GM19452 (cell line): ENCODE results near the gene PLXNC1.

ENCODE experiments used
- ATAC-seq: cut with Tn5 transposase; IDR thresholded peaks from one replicate; pipeline ENCODE4 v1.9.1; 2021; ENCODE audit not compliant: unreplicated experiment

Gene PLXNC1

GRCh38 chr12:94327809-94328208, 179.4 kb downstream of the PLXNC1 start:
- no peak for ATAC-seq

GRCh38 chr12:94329366-94329765, 181.0 kb downstream of the PLXNC1 start:
- ATAC-seq: no peak

- no peak for ATAC-seq
These were observed 185.0 kb downstream of the PLXNC1 start for GRCh38 chr12:94333396-94333795.

- no peak for ATAC-seq
These were observed 188.0 kb downstream of the PLXNC1 start for GRCh38 chr12:94336211-94336925.

- ATAC-seq: no peak
These were observed 189.8 kb downstream of the PLXNC1 start for GRCh38 chr12:94338006-94338794.

GRCh38 chr12:94340573-94340972, 192.2 kb downstream of the PLXNC1 start:
- ATAC-seq: no peak

- no peak for ATAC-seq
These were observed 204.8 kb downstream of the PLXNC1 start for GRCh38 chr12:94353130-94353529.
